ENCODE measurements around the gene QRICH2. TPM values are rescaled to one million over a fixed set of nuclear protein-coding genes. Genes with fewer than 3 reads are reported as not detected.

The QRICH2 gene
- total and polyA plus RNA-seq, 2 of the 4 experiments (the other 2 are of a cell fraction), result 4.3 to 4.8 TPM

DNA sequence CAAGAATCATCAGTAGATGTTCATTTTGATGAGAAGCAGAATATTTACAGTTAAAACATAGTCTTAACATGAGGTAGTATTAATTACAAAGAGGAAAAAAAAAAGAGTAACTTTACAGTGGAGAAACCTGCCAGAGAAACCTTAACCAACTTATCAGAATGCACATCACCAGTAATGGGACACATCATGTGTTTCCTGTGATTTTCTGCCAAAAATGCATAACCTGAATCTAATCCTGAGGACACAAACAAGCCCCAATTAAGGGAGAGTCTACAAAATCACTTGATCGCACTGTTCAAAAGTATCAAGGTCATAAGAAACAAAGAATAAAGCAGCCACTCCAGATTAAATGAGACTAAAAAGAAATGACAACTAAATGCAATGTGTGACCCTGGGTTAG, 18.2 kb upstream of the QRICH2 start:
- Histone ChIP-seq H2BK120ac (ENCODE audit: low read depth, low read length) (no peak overlapping the region), H3K56ac (ENCODE audit: extremely low read depth, insufficient read depth, low read length) (no peak overlapping the region), H3K23ac (ENCODE audit: low read depth, low read length) (no peak overlapping the region), H3K18ac (ENCODE audit: low read depth, low read length) (no peak overlapping the region), H4K5ac (ENCODE audit: low read depth, low read length) (no peak overlapping the region), H3K27me3 (ENCODE audit: control insufficient read depth, insufficient read depth, low read length) (no peaks in the 10 kb centered on the region), H3K4me2 (ENCODE audit: low read depth, low read length) (no peak overlapping the region), H4K8ac (ENCODE audit: low read depth in 2 of 2, low read length in 2 of 2) (no peak overlapping the region), H3K9me3 (ENCODE audit: control insufficient read depth, insufficient read depth, low read length) (no peaks in the 10 kb centered on the region), H4K91ac (ENCODE audit: insufficient read depth, low read depth, low read length) (no peak overlapping the region), H2AK5ac (ENCODE audit: low read depth, low read length) (no peak overlapping the region), H2AK9ac (replicated peaks; ENCODE audit: low read depth, low read length, poor library complexity) (no peak overlapping the region), H3K4me1 (ENCODE audit: control insufficient read depth, insufficient read depth, low read length) (no peaks in the 10 kb centered on the region), H3K79me1 (ENCODE audit: low read depth in 1 of 2, low read length in 2 of 2) (peaks cover 9 to 10% of the 10 kb centered on the region in 2 experiments; a peak in 3 of 4 replicates), H2BK15ac (ENCODE audit: low read depth, low read length) (no peak overlapping the region), H3K9ac (ENCODE audit: low read depth, low read length) (no peak overlapping the region), H4K20me1 (ENCODE audit: insufficient read depth, low read length) (no peaks in the 10 kb centered on the region), H3K27ac (ENCODE audit: insufficient read depth, low read length) (no peak overlapping the region), H3K4me3 (ENCODE audit: insufficient read depth, low read depth, low read length) (no peak overlapping the region), H3K4ac (ENCODE audit: low read depth, low read length) (no peak overlapping the region), H2BK20ac (ENCODE audit: low read depth, low read length) (no peak overlapping the region), H3K14ac (replicated peaks; ENCODE audit: low read depth, low read length) (no peak overlapping the region), H2AFZ (replicated peaks; ENCODE audit: low read length, poor library complexity) (no peak overlapping the region), H3K9me1 (ENCODE audit: insufficient read depth, low read length) (peaks cover 3% of the 10 kb centered on the region; the same call in 1 of the 2 replicates), H3K36me3 (ENCODE audit: control insufficient read depth, insufficient read depth, low read length) (peaks cover 28% of the 10 kb centered on the region), H2BK5ac (ENCODE audit: low read depth, low read length, poor library complexity, severe bottlenecking) (no peak overlapping the region)
- DNase-seq (no peak), ATAC-seq (ENCODE audit: low read depth) (no peak)
- dilution Hi-C loops (cut with HindIII; ENCODE audit: low sequenced_read_pairs, unreplicated experiment) (no loop called here), intact Hi-C loops (cut with micrococcal nuclease) (no loop called here), in situ Hi-C loops (cut with MboI; ENCODE audit: low sequenced_read_pairs) (no loop called here)
- POLR2A ChIA-PET (ENCODE audit: unreplicated experiment), result no interaction called here
- WGBS, 2 experiments (ENCODE audit: extremely low coverage in 2 of 2, insufficient read length in 1 of 2), result no CpG with 5 or more reads among the region's 1 CpG
- CTCF ChIA-PET, result no interaction called here
- BruUV-seq (replicated peaks), result no TSS peak
- TF ChIP-seq NFE2L2 (IDR thresholded peaks at IDR 0.05; ENCODE audit: low read depth, low read length), result no peak
- TF ChIP-seq CTCF (conservative IDR thresholded peaks at IDR 0.05; ENCODE audit: low read depth, low read length), result no peak
- TF ChIP-seq RAD21 (IDR thresholded peaks at IDR 0.05; ENCODE audit: low read length), result no peak
- no peak for TF ChIP-seq CHD1 (IDR thresholded peaks at IDR 0.05; ENCODE audit: low read depth, low read length)
- no peak for TF ChIP-seq MXI1 (IDR thresholded peaks at IDR 0.05; ENCODE audit: borderline replicate concordance, low read depth, low read length)
- no peak for TF ChIP-seq MAZ (IDR thresholded peaks at IDR 0.05; ENCODE audit: borderline replicate concordance, low read depth, low read length)
- no peak for TF ChIP-seq POLR2A (IDR thresholded peaks at IDR 0.05; ENCODE audit: low read depth, low read length)
- TF ChIP-seq RCOR1 (IDR thresholded peaks at IDR 0.05; ENCODE audit: insufficient replicate concordance, low read length), result no peak
- no peak for TF ChIP-seq CEBPB (IDR thresholded peaks at IDR 0.05; ENCODE audit: low read depth, low read length)
